ENCODE results near the gene GALNT5. TPM values are rescaled to one million over a fixed set of nuclear protein-coding genes. Genes with fewer than 3 reads are reported as not detected.

Gene GALNT5
- total RNA-seq, 1 donor from 2014 or later: not detected

- no peaks in the 10 kb centered on the region for H3K27me3 Mint-ChIP-seq (ENCODE audit: insufficient read depth, low read depth)
- no peak overlapping the region for H3K27ac Mint-ChIP-seq
- Histone ChIP-seq H3K9ac (no peak overlapping the region), H4K20me1 (ENCODE audit: low read depth) (no peaks in the 10 kb centered on the region), H3K4me1 (no peaks in the 10 kb centered on the region), H3K9me3 (ENCODE audit: low read depth) (no peaks in the 10 kb centered on the region), H2AFZ (replicated peaks) (no peak overlapping the region), H3K27ac (no peak overlapping the region), H3K4me2 (no peak overlapping the region), H3K27me3 (no peaks in the 10 kb centered on the region), H3K36me3 (no peaks in the 10 kb centered on the region), H3F3A (ENCODE audit: low read depth) (no peaks in the 10 kb centered on the region), H3K4me3 (no peak overlapping the region), H3K79me2 (ENCODE audit: low read depth) (no peaks in the 10 kb centered on the region)
- DNase-seq (ENCODE audit: low spot score): no peak
- H3K36me3 Mint-ChIP-seq: no peaks in the 10 kb centered on the region
- no peak overlapping the region for H3K4me3 Mint-ChIP-seq
- peaks cover 5% of the 10 kb centered on the region for H3K4me1 Mint-ChIP-seq
- TF ChIP-seq, protein P1, sequence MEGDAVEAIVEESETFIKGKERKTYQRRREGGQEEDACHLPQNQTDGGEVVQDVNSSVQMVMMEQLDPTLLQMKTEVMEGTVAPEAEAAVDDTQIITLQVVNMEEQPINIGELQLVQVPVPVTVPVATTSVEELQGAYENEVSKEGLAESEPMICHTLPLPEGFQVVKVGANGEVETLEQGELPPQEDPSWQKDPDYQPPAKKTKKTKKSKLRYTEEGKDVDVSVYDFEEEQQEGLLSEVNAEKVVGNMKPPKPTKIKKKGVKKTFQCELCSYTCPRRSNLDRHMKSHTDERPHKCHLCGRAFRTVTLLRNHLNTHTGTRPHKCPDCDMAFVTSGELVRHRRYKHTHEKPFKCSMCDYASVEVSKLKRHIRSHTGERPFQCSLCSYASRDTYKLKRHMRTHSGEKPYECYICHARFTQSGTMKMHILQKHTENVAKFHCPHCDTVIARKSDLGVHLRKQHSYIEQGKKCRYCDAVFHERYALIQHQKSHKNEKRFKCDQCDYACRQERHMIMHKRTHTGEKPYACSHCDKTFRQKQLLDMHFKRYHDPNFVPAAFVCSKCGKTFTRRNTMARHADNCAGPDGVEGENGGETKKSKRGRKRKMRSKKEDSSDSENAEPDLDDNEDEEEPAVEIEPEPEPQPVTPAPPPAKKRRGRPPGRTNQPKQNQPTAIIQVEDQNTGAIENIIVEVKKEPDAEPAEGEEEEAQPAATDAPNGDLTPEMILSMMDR (IDR thresholded peaks at IDR 0.05): no peak
- TF ChIP-seq EZH2 (IDR thresholded peaks at IDR 0.05): no peak
- no peak for TF ChIP-seq EZH2phosphoT487 (IDR thresholded peaks at IDR 0.05)
- no peaks in the 10 kb centered on the region for H3K9me3 Mint-ChIP-seq
Observed at GRCh38 chr2:157334797-157335196, 77.3 kb downstream of the GALNT5 start.

DNA sequence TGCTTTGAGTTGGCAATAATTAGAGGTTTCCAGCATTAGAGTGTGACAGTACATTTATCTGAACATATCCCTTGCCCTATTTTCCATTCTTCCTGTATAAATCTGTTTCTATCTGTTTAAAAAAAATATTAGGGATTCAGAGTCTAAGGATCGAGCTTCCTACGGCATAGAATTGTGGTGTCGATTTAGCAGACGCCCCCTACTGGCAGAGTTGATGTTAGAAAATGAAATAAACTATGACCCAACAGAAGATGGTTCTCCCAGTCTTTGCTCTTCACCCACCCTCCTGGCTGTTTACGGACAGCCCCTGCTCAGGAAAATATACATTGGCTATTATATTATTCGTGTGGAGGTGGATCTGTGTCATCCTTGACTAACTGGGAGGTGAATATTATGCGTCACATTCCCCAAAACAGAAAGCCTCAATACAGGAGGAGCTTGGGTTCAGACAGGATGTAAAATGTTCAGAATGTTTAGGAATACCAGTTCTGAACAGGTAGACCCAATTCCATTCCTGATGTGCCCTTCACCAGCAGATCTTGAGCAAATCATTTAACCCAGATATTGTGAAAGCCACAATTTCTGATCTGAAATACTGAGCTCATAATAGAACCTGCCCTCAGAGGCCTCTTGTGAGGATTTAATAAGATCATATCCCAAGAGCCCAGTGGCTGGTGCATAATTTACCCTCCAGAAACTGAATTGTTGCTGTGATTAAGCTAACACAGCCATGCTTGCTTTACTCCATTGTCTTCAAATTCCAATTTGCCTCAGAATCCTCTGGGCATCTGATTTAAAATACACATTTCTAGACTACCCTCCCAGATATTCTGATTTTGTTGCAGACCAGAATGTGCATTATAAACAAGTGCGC, 78.9 kb downstream of the GALNT5 start:
- Histone ChIP-seq H2AFZ (replicated peaks) (no peak overlapping the region), H3K4me1 (no peaks in the 10 kb centered on the region), H3K4me3 (no peak overlapping the region), H3K36me3 (no peaks in the 10 kb centered on the region), H3K9me3 (ENCODE audit: low read depth) (no peaks in the 10 kb centered on the region), H3K4me2 (no peak overlapping the region), H4K20me1 (ENCODE audit: low read depth) (no peaks in the 10 kb centered on the region), H3K27ac (no peak overlapping the region), H3K27me3 (no peaks in the 10 kb centered on the region), H3F3A (ENCODE audit: low read depth) (no peaks in the 10 kb centered on the region), H3K9ac (no peak overlapping the region), H3K79me2 (ENCODE audit: low read depth) (no peaks in the 10 kb centered on the region)
- H3K27ac Mint-ChIP-seq: no peak overlapping the region
- TF ChIP-seq EZH2 (IDR thresholded peaks at IDR 0.05): no peak
- TF ChIP-seq, protein P1 (IDR thresholded peaks at IDR 0.05): peak; percentile 80
- H3K4me1 Mint-ChIP-seq: peaks cover 2% of the 10 kb centered on the region
- no peaks in the 10 kb centered on the region for H3K36me3 Mint-ChIP-seq
- no peak overlapping the region for H3K4me3 Mint-ChIP-seq
- H3K9me3 Mint-ChIP-seq: no peaks in the 10 kb centered on the region
- DNase-seq (ENCODE audit: low spot score): peak; percentile 68
- H3K27me3 Mint-ChIP-seq (ENCODE audit: insufficient read depth, low read depth): no peaks in the 10 kb centered on the region

- no peak for DNase-seq (ENCODE audit: low spot score)
- no peaks in the 10 kb centered on the region for H3K27me3 Mint-ChIP-seq (ENCODE audit: insufficient read depth, low read depth)
- peaks cover 2% of the 10 kb centered on the region for H3K9me3 Mint-ChIP-seq
- no peak overlapping the region for H2AFZ ChIP-seq (replicated peaks)
- H3K79me2 ChIP-seq (ENCODE audit: low read depth): no peaks in the 10 kb centered on the region
- no peaks in the 10 kb centered on the region for H3F3A ChIP-seq (ENCODE audit: low read depth)
- H3K27ac ChIP-seq: no peak overlapping the region
- H3K4me3 Mint-ChIP-seq: no peak overlapping the region
- TF ChIP-seq, protein P1 (IDR thresholded peaks at IDR 0.05): no peak
- H3K4me1 ChIP-seq: no peaks in the 10 kb centered on the region
- H3K27ac Mint-ChIP-seq: no peak overlapping the region
- H3K9me3 ChIP-seq (ENCODE audit: low read depth): no peaks in the 10 kb centered on the region
- H3K27me3 ChIP-seq: no peaks in the 10 kb centered on the region
- H3K4me3 ChIP-seq: no peak overlapping the region
- no peaks in the 10 kb centered on the region for H3K36me3 ChIP-seq
- H4K20me1 ChIP-seq (ENCODE audit: low read depth): no peaks in the 10 kb centered on the region
- no peak overlapping the region for H3K4me2 ChIP-seq
- H3K4me1 Mint-ChIP-seq: no peaks in the 10 kb centered on the region
- no peaks in the 10 kb centered on the region for H3K36me3 Mint-ChIP-seq
- no peak overlapping the region for H3K9ac ChIP-seq
Observed at GRCh38 chr2:157337978-157338377, 80.5 kb downstream of the GALNT5 start.
